Measurements from ENCODE around the gene KLHL8.

DNA sequence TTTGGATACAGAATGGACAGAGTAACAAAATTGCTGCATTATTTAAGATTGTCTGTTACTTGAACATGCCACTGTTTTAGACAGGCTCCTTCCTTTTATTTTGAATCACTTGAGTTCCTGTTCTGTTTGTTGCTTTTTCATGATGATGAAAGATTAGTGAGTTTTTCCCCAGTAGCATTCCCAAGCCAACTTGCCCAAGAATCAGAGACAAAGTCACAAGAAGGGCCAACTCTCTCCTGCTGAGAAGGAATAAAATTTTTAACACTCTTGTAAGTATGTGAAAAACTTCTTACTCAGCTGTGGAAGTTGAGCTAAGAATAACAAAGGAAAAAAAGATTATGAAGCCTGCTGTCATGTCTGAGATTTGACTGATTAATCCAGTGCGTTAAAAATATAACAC is 104.2 kb downstream of the KLHL8 start:
- TF ChIP-seq CTCF (IDR thresholded peaks at IDR 0.05): no peak
- TF ChIP-seq EZH2 (IDR thresholded peaks at IDR 0.05; ENCODE audit: borderline replicate concordance, insufficient read depth, low read depth, low read length, poor library complexity, severe bottlenecking): no peak

Data from B cell (primary cell).